ENCODE data around the gene SERHL2.
"Not testable (repeated sequence)": the region's sequence is repeated elsewhere in the genome, so short reads cannot be mapped to it uniquely, and the experiment has no call there.

SERHL2 gene

GRCh38 chr22:42577141-42577540, 23.4 kb downstream of the SERHL2 start:
- not testable (repeated sequence) for DNase-seq

GRCh38 chr22:42577623-42578240, 24.0 kb downstream of the SERHL2 start:
- DNase-seq, result no peak

- DNase-seq, result not testable (repeated sequence)
Observed at GRCh38 chr22:42580040-42580439, 26.3 kb downstream of the SERHL2 start.

- DNase-seq, result not testable (repeated sequence)
Observed at GRCh38 chr22:42581194-42581761, 27.5 kb downstream of the SERHL2 start.

GRCh38 chr22:42581762-42582716, 28.3 kb downstream of the SERHL2 start:
- DNase-seq, result peak; percentile 85

GRCh38 chr22:42582987-42583386, 29.2 kb downstream of the SERHL2 start:
- DNase-seq, result no peak

GRCh38 chr22:42584364-42584940, 30.7 kb downstream of the SERHL2 start:
- no peak for DNase-seq

- no peak for DNase-seq
Observed at GRCh38 chr22:42585096-42585495, 31.3 kb downstream of the SERHL2 start.

- DNase-seq, result no peak
Observed at GRCh38 chr22:42586381-42586780, 32.6 kb downstream of the SERHL2 start.

GRCh38 chr22:42587588-42588175, 33.9 kb downstream of the SERHL2 start:
- no peak for DNase-seq

- no peak for DNase-seq
Observed at GRCh38 chr22:42591987-42592386, 38.2 kb downstream of the SERHL2 start.

GRCh38 chr22:42595434-42595833, 41.7 kb downstream of the SERHL2 start:
- no peak for DNase-seq

GRCh38 chr22:42596336-42596735, 42.6 kb downstream of the SERHL2 start:
- no peak for DNase-seq

GRCh38 chr22:42596863-42597530, 43.2 kb downstream of the SERHL2 start:
- no peak for DNase-seq

GRCh38 chr22:42601879-42602465, 48.2 kb downstream of the SERHL2 start:
- no peak for DNase-seq

- no peak for DNase-seq
Observed at GRCh38 chr22:42602470-42602869, 48.7 kb downstream of the SERHL2 start.

GRCh38 chr22:42603427-42603826, 49.7 kb downstream of the SERHL2 start:
- DNase-seq, result no peak

- no peak for DNase-seq
Observed at GRCh38 chr22:42604403-42604802, 50.6 kb downstream of the SERHL2 start.

- not testable (repeated sequence) for DNase-seq
Observed at GRCh38 chr22:42607641-42608040, 53.9 kb downstream of the SERHL2 start.

- DNase-seq, result no peak
Observed at GRCh38 chr22:42608136-42608822, 54.5 kb downstream of the SERHL2 start.

GRCh38 chr22:42608823-42609361, 55.1 kb downstream of the SERHL2 start:
- DNase-seq, result no peak
